GM18520 (cell line): ENCODE data around the gene VMAC.
"Not testable (repeated sequence)": the region's sequence is repeated elsewhere in the genome, so short reads cannot be mapped to it uniquely, and the experiment has no call there.

Experiments
- ATAC-seq: cut with Tn5 transposase; IDR thresholded peaks from one replicate; pipeline ENCODE4 v1.9.1; 2021; ENCODE audit not compliant: unreplicated experiment

The VMAC gene

DNA sequence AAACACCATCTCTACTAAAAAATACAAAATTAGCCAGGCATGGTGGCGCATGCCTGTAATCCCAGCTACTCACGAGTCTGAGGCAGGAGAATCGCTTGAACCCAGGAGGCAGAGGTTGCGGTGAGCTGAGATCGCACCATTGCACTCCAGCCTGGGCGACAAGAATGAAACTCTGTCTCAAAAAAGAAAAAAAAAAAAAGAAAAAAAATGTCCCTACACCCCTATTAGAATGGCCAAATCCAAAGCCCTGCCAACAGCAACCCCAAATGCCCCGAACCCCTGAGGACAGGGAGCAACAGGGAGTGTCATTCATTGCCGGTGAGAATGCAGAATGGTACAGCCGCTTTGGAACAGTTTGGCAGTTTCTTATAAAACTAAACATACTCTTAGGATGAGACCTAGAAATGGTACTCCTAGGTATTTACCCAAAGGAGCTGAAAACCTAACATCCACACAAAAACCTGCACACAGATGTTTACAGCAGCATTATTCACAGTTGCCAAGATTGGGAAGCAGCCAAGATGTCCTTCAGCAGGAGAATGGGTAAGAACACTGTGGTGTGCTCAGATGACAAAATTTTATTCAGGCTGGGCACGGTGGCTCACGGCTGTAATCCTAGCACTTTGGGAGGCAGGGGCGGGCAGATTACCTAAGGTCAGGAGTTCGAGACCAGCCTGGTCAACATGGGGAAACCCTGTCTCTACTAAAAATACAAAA lies 21.4 kb upstream of the VMAC start:
- ATAC-seq: not testable (repeated sequence)

DNA sequence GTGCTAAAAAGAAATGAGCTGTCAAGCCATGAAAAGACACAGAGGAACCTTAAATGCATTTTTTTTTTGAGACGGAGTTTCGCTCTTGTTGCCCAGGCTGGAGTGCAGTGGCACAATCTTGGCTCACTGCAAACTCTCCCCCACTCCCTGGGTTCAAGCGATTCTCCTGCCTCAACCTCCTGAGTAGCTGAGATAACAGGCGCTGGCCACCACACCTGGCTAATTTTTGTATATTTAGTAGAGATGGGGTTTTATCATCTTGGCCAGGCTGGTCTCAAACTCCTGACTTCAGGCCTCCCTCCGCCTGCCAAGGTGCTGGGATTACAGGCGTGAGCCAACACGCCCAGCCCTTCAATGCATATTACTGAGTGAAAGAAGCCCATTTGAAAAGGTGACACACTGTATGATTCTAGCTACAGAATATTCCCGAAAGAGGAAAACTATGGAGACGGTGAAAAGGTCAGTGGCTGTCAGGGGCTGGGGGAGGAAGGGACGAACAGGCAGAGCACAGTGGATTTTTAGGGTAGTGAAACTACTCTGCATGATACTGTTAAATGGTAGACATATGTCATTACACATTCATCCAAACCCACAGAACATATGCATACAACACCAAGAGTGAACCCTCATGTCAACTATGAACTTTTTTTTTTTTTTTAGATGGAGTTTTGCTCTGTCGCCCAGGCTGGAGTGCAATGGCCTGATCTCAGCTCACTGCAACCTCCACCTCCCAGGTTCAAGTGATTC lies 20.4 kb upstream of the VMAC start:
- ATAC-seq: not testable (repeated sequence)

GRCh38 chr19:5889288-5889971 lies 15.2 kb upstream of the VMAC start:
- no peak for ATAC-seq

DNA sequence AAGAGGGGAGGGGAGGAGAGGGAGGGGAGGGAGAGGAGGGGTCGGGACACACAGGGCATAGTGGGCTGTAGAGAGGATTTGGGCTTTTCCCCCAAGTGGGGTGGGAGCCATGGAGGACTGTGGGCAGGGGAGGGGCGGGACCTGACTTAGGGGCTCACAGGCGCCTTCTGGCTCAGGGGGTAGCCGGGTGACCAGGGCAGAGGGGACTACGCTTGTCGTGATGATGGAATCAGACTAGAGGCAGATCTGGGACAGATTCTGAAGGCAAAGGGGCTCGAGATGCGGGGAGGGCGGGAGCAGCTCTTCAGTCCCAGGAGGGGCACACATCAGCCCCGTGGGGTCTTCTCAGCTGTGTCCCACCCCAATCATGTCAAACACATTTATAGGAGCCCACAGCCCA lies 14.6 kb upstream of the VMAC start:
- no peak for ATAC-seq

DNA sequence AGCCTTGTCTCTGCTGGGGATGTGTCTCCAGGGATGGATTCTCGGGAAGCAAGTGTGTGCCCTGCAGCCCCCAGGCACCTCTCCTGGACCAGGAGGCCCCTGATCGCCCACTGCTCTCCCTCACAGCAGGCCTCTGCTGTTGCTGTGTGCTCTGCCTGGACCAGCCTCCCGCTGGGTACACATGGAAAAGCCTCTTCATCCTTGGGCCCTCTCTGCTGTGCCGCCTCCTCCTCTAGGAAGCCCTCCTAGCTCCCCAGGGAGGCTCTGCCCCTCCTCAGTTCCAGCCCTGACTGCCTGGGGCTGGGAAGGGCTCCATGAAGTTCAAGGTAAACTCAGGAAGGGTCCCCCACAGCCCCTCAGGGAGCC lies 13.1 kb upstream of the VMAC start:
- no peak for ATAC-seq

GRCh38 chr19:5891938-5892771 lies 12.5 kb upstream of the VMAC start:
- ATAC-seq: no peak

DNA sequence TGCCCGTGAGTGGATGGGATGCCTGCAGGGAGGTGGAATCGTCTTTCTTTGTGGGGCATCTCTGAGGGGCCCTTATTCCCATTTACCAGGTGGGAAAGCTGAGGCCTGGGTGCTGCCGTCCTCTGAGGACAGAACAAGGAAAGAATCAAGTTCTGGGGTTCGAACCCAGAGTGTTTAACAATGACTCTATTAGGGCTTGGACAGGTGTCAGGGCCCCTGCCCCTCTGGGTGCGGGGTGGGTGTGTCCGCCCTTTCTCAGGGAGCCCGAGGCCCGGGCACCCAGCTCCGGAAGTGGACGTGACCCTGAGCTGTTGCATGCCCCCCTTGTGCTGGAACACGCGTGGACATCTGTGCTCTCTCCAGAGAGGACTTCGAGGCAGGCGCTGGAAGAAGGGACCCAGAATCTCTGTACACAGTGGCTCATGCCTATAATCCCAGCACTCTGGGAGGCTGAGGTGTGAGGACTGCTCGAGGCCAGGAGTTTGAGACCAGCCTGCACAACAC lies 11.8 kb upstream of the VMAC start:
- ATAC-seq: no peak

DNA sequence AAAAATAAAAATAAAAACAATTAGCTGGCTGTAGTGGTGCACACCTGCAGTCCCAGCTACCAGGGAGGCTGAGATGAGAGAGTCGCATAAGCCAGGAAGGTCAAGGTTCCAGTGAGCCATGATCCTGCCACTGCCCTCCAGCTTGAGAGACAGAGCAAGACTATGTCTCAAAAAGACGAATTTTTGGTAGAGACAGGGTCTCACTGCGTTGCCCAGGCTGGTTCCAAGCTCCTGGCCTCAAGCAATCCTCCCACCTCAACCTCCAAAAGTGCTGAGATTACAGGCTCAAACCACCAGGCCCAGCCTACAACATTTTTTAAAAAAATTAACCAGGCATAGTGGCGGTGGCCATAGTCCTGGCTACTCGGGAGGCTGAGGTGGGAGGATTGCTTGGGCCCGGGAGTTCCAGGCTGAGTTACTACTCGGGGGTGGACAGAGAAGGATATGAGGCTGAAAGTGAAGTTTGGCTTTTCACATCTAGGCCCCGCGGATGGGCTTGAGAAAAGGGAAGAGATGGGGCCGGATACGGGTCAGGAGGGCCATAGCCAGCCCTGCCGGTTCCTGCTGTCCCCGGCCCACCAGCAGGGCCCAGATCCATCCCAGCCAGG lies 11.3 kb upstream of the VMAC start:
- no peak for ATAC-seq

- ATAC-seq: no peak
These were observed 10.6 kb upstream of the VMAC start for GRCh38 chr19:5893907-5894703.

- no peak for ATAC-seq
These were observed 9.8 kb upstream of the VMAC start for GRCh38 chr19:5894704-5895349.

DNA sequence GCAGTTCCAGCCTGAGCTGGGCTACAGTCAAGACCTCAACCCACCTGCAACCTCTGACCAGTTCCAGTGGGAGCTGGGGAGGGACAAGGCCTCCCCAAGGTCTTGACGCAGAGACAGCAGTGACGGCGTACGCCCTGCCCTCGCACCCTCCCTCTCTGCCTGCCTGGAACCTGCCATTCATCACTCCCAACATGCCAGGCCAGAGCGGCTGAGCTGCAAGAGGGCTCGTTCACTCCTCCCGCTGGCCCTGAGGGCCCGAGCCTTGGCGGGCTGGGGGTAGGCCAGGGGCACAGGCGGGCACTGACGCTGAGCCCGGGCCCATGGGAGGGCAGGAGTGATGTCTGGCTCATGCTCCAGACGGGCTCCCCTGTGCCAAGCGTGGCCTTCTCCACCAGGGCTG lies 9.3 kb upstream of the VMAC start:
- no peak for ATAC-seq

DNA sequence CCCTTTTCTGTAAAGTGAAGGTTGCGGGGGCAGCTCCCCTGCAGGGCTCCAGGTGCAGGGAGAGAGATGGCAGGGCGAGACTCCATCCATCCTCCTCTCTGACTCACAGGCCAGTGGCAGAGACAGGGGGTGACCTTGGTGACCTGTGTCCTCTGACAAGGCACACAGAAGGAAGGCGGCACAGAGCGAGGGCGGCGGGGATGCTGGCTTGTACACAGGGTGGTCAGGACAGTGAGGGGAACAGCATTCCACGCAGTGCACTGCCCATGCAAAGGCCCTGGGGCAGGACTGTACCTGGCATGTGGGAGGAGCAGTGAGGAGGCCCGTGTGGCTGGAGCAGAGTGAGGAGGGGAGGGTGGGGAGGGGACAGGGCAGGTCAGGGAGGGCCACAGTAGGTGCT lies 8.8 kb upstream of the VMAC start:
- ATAC-seq: no peak

DNA sequence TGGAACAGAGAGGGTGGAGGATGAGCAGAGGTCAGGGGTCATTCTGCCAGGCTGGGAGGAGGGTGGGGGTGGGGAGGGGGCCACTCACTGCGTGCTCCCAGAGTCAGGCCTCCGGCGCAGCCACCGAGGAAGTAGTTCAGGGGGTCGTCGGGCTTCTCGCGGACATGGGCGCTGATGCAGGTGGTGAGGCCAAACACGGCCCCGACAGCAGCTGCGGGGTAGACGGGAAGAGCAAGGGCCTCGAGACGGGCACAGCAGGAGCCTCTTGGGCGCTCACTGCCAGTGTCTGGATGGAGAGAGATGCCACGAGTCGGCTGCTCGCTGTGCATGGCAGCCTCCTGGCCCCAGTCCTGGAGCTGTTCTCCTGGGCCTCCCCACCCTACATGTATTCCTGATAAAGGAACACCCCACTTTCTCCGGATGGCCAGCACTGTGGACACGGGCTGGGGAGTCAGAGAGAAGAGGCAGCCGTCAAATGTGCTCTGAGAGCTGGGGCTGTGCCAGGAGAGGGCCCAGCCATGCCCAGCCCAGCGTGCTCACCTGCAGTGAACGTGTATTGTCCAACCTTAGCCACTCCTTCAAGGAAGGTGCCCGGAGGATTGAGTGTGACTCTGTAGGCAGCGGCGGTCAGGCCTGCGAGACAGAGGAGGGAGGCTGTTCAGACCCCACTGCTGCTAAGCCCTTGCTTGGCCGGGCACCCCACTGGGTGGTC lies 8.2 kb upstream of the VMAC start:
- ATAC-seq: no peak

DNA sequence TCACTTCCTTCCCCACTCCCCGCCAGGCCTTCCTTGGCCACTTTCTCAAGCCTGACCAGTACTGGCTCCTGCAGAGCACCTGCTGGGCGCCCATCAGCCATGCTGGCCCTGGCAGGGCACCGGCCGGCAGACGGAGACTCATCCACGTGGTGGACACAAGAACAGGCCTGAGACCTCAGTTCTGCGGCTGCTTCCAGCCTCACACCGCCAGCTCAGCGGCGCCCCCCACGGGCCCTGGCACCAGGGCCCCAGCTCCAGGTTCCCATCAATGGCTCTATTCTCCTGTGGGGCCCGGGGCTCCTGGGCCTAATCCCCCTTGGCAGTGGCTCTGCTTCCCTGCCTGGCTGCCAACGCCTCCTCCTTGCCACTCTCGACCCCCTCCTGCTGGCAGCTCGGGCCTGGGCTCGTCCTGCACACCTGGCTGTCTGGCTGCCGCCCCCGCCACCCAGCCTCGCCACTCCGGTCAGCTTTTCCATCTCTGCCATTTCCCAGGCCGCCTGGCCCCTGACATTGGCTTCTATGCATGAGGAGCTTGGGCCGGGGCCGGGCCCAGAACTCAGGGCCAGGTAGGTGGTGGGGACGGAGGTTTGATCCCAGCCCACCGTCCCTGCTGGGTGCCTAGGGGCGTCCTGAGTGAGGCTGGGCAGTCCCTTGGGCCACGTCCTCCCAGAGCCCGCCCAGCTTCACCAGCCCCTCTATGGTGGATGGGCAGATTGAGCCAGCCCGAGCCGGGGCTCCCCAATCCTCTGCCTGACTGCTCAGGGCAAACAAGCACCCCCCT lies 7.3 kb upstream of the VMAC start:
- ATAC-seq: no peak

DNA sequence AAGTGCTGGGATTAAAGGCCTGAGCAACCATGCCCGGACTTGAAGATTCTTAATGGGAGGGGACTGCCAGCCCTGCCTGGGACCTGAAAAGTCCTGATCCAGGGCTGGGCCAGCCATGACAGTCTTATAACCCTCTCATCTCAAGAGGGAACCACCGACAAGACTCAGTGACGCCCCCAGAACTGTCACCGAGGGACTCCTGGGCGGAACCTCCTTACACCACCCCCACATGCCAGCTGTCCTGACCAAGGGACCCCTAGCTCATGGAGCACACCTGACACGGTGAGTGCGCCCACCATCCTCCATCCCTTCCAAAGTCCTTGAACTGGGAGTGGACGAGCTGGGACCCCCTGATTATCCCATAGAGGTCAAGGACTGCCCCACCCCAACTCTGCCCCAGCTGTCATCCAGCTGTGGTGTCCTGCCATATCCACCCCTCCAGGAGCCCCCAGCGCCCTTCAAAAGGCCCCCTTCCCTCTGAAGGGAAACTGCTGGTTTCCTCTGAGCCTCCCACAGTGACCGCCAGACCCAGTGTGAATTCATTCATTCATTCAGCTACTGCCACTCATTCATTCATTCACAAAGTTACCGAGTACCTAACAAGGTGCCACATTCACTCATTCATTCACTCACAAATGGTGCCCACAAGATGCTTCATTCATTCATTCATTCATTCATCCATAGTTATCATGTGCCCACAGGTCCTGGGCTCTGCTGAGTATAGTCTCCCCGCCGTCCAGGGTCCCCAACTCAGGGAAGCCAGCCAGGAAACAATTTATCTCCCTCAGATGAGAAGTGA lies 4.7 kb upstream of the VMAC start:
- no peak for ATAC-seq

DNA sequence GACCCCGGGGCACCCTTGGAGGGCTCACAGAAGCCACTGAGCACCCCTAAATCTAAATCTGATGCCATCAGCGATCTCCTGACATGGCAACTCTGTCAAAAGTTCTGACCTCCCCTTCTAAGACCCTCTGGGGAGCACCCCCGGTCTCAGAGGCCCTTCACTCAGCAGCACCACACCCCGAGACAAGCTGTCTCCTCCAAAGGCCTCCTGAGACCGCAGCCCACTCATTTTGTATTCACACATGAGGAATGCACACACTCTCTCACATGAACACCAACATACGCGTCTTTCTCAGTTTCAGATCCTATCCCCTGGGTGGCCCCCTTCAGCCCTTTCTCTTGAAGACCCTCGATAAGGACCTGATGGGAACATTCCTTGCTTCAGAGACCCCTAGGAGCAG lies 3.7 kb upstream of the VMAC start:
- no peak for ATAC-seq

DNA sequence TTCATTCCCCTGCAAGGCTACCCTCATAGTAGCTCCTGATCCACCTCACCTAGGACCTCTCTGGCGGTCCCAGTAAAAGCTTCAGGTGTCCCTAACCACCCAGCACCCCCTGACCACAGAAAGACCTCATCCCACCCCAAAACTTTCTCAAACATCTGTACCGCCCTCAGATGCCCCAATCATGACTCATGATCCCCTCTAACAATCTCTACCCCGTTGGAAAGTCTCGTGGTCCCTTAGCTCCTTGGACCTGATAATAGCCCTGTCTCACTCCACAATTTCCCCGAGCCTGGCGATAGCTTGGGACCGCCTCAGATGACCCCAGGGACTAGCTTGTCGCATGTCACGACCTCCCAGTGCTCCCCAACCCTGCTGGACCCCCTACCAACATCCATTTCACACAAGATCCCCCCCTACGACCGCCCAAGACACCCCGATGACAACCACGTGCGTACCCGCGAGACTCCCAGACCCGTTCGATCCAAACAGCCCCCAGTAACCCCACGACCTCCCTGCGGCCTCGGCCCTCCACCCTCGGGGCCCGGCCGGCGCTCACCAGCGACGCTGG lies 1.5 kb upstream of the VMAC start:
- ATAC-seq: no peak
